IMR-90 (cell line): Measurements from ENCODE around the gene PPL.

ENCODE experiments used
- BHLHE40 ChIP-seq: fragments of 150-350 bp; IDR thresholded peaks from 2 replicates; pipeline ENCODE4 v1.6.1; 2016; ENCODE audit warnings: mild to moderate bottlenecking, low read depth, low read length
- CHD1 ChIP-seq: IDR thresholded peaks from 2 replicates; pipeline ENCODE4 v1.6.1; 2012; ENCODE audit warnings: low read depth, low read length, improper control_type of control experiment
- CTCF ChIP-seq: conservative IDR thresholded peaks from 2 replicates; pipeline ENCODE4 v1.5.1; 2012; ENCODE audit warnings: mild to moderate bottlenecking, low read depth, low read length, improper control_type of control experiment
- MAFK ChIP-seq: IDR thresholded peaks from 2 replicates; pipeline ENCODE4 v1.6.1; 2012; ENCODE audit warnings: low read depth, low read length, improper control_type of control experiment
- MXI1 ChIP-seq: IDR thresholded peaks from 2 replicates; pipeline ENCODE4 v1.6.1; 2012; ENCODE audit warnings: low read depth, mild to moderate bottlenecking, low read length, moderate library complexity, borderline replicate concordance
- POLR2A ChIP-seq: IDR thresholded peaks from 2 replicates; pipeline ENCODE4 v1.6.1; 2012; ENCODE audit warnings: mild to moderate bottlenecking, low read depth, low read length
- RCOR1 ChIP-seq: IDR thresholded peaks from 2 replicates; pipeline ENCODE4 v1.6.1; 2012; ENCODE audit warnings: mild to moderate bottlenecking, low read length, improper control_type of control experiment; ENCODE audit not compliant: insufficient replicate concordance
- RFX5 ChIP-seq: IDR thresholded peaks from 2 replicates; pipeline ENCODE4 v1.8.0; 2012; ENCODE audit warnings: low read depth, mild to moderate bottlenecking, low read length, moderate library complexity
- USF2 ChIP-seq: fragments of 150-350 bp; IDR thresholded peaks from 2 replicates; pipeline ENCODE4 v1.6.1; 2017; ENCODE audit warnings: mild to moderate bottlenecking, antibody characterized with exemption, low read length, low read depth

GRCh38 chr16:4883501-4883900, 53.4 kb downstream of the PPL start:
- TF ChIP-seq CTCF, result no peak
- no peak for TF ChIP-seq POLR2A
- TF ChIP-seq BHLHE40, result no peak
- no peak for TF ChIP-seq RCOR1
- TF ChIP-seq CHD1, result no peak
- no peak for TF ChIP-seq MXI1
- TF ChIP-seq RFX5, result no peak
- no peak for TF ChIP-seq MAFK
- no peak for TF ChIP-seq USF2
